ENCODE results near the gene SV2B. TPM values are rescaled to one million over a fixed set of nuclear protein-coding genes. Genes with fewer than 3 reads are reported as not detected.

Gene SV2B
- total and polyA plus RNA-seq, 2 experiments from 2014 or later: 0.06 to 0.76 TPM

GRCh38 chr15:91225741-91226140 is 125.7 kb downstream of the SV2B start:
- Histone ChIP-seq H3K36me3 (ENCODE audit: insufficient read depth) (no peaks in the 10 kb centered on the region), H3K4me2 (no peak overlapping the region), H3K79me2 (replicated peaks; ENCODE audit: insufficient read depth) (no peaks in the 10 kb centered on the region), H3K27me3 (ENCODE audit: insufficient read depth) (no peaks in the 10 kb centered on the region), H3K4me1 (ENCODE audit: insufficient read depth) (no peaks in the 10 kb centered on the region), H4K20me1 (replicated peaks; ENCODE audit: insufficient read depth) (no peaks in the 10 kb centered on the region), H3F3A (replicated peaks; ENCODE audit: low read depth) (no peaks in the 10 kb centered on the region), H3K27ac (ENCODE audit: low read depth) (no peak overlapping the region), H3K9me2 (ENCODE audit: insufficient read depth) (no peaks in the 10 kb centered on the region), H2AFZ (no peak overlapping the region), H3K4me3 (no peak overlapping the region)
- Mint-ChIP-seq H3K36me3 (ENCODE audit: low read depth) (no peaks in the 10 kb centered on the region), H3K4me1 (peaks cover 9% of the 10 kb centered on the region), H3K27ac (no peak overlapping the region), H3K27me3 (ENCODE audit: insufficient read depth, low read depth, poor library complexity) (peaks cover 8% of the 10 kb centered on the region), H3K4me3 (no peak overlapping the region), H3K9me3 (no peaks in the 10 kb centered on the region)
- TF ChIP-seq ETS1 (IDR thresholded peaks at IDR 0.05) (no peak), STAT1 (IDR thresholded peaks at IDR 0.05; ENCODE audit: unreplicated experiment) (no peak), JUNB (IDR thresholded peaks at IDR 0.05; ENCODE audit: unreplicated experiment) (no peak), ZNF462 (CRISPR knock-in tag; IDR thresholded peaks at IDR 0.05) (no peak), POLR2AphosphoS5 (IDR thresholded peaks at IDR 0.05; ENCODE audit: low read depth) (no peak), ZNF331 (CRISPR knock-in tag; IDR thresholded peaks at IDR 0.05; ENCODE audit: low read depth) (no peak), EZH2phosphoT487 (IDR thresholded peaks at IDR 0.05; ENCODE audit: unreplicated experiment) (no peak), EZH2 (IDR thresholded peaks at IDR 0.05; ENCODE audit: low read depth, unreplicated experiment) (no peak), NANOG (IDR thresholded peaks at IDR 0.05; ENCODE audit: borderline replicate concordance) (no peak), CREB1 (CRISPR knock-in tag; IDR thresholded peaks at IDR 0.05; ENCODE audit: low read depth) (no peak)
- TF ChIP-seq, protein P1, sequence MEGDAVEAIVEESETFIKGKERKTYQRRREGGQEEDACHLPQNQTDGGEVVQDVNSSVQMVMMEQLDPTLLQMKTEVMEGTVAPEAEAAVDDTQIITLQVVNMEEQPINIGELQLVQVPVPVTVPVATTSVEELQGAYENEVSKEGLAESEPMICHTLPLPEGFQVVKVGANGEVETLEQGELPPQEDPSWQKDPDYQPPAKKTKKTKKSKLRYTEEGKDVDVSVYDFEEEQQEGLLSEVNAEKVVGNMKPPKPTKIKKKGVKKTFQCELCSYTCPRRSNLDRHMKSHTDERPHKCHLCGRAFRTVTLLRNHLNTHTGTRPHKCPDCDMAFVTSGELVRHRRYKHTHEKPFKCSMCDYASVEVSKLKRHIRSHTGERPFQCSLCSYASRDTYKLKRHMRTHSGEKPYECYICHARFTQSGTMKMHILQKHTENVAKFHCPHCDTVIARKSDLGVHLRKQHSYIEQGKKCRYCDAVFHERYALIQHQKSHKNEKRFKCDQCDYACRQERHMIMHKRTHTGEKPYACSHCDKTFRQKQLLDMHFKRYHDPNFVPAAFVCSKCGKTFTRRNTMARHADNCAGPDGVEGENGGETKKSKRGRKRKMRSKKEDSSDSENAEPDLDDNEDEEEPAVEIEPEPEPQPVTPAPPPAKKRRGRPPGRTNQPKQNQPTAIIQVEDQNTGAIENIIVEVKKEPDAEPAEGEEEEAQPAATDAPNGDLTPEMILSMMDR (conservative IDR thresholded peaks at IDR 0.05; ENCODE audit: low read depth in 2 of 2): no peak
- TF ChIP-seq, protein P2, sequence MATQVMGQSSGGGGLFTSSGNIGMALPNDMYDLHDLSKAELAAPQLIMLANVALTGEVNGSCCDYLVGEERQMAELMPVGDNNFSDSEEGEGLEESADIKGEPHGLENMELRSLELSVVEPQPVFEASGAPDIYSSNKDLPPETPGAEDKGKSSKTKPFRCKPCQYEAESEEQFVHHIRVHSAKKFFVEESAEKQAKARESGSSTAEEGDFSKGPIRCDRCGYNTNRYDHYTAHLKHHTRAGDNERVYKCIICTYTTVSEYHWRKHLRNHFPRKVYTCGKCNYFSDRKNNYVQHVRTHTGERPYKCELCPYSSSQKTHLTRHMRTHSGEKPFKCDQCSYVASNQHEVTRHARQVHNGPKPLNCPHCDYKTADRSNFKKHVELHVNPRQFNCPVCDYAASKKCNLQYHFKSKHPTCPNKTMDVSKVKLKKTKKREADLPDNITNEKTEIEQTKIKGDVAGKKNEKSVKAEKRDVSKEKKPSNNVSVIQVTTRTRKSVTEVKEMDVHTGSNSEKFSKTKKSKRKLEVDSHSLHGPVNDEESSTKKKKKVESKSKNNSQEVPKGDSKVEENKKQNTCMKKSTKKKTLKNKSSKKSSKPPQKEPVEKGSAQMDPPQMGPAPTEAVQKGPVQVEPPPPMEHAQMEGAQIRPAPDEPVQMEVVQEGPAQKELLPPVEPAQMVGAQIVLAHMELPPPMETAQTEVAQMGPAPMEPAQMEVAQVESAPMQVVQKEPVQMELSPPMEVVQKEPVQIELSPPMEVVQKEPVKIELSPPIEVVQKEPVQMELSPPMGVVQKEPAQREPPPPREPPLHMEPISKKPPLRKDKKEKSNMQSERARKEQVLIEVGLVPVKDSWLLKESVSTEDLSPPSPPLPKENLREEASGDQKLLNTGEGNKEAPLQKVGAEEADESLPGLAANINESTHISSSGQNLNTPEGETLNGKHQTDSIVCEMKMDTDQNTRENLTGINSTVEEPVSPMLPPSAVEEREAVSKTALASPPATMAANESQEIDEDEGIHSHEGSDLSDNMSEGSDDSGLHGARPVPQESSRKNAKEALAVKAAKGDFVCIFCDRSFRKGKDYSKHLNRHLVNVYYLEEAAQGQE (IDR thresholded peaks at IDR 0.05; ENCODE audit: unreplicated experiment): no peak
- DNase-seq (ENCODE audit: low spot score) (no peak), ATAC-seq (no peak)
